ENCODE results near the gene TCF15.

Gene TCF15

DNA sequence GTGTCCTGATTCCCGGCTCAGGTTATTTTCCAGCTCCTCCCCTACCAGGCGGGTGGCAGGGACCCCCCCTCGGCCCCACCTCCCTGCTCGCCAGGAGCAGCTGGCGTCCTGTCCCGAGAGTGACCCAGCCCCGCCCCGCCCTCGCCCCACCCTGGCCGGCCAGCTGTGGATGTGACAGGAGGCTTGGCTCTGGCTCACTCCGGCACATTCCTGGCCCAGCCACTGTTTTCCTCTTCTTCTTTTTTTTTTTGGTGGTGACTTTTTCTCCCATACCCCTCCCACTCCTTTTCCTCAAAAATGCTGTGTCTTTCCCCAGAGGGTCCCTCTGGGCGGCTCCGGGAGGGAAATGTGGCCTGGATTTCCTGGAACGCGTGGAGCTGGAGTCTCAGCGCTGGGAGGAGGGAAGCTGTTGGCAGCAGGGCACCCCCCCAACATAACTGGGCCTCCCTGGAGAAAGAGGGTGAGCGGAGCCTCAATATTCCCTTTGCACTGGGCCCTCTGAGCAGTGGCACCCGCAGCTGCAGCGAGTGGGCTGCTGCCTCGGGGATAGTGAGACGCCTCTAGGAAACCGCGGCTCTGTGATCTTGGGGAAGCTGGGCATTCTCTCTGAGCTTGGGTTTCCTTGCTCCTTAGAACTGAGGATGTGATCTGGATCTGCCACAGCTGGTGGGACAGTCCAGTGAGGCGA lies 38.2 kb downstream of the TCF15 start:
- H3K4me3 ChIP-seq (replicated peaks; ENCODE audit: low read depth, low read length): no peak overlapping the region
- DNase-seq (ENCODE audit: low read depth): peak; percentile 16
- TF ChIP-seq, protein P1, sequence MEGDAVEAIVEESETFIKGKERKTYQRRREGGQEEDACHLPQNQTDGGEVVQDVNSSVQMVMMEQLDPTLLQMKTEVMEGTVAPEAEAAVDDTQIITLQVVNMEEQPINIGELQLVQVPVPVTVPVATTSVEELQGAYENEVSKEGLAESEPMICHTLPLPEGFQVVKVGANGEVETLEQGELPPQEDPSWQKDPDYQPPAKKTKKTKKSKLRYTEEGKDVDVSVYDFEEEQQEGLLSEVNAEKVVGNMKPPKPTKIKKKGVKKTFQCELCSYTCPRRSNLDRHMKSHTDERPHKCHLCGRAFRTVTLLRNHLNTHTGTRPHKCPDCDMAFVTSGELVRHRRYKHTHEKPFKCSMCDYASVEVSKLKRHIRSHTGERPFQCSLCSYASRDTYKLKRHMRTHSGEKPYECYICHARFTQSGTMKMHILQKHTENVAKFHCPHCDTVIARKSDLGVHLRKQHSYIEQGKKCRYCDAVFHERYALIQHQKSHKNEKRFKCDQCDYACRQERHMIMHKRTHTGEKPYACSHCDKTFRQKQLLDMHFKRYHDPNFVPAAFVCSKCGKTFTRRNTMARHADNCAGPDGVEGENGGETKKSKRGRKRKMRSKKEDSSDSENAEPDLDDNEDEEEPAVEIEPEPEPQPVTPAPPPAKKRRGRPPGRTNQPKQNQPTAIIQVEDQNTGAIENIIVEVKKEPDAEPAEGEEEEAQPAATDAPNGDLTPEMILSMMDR (IDR thresholded peaks at IDR 0.05; ENCODE audit: low read length, missing control alignments): no peak

DNA sequence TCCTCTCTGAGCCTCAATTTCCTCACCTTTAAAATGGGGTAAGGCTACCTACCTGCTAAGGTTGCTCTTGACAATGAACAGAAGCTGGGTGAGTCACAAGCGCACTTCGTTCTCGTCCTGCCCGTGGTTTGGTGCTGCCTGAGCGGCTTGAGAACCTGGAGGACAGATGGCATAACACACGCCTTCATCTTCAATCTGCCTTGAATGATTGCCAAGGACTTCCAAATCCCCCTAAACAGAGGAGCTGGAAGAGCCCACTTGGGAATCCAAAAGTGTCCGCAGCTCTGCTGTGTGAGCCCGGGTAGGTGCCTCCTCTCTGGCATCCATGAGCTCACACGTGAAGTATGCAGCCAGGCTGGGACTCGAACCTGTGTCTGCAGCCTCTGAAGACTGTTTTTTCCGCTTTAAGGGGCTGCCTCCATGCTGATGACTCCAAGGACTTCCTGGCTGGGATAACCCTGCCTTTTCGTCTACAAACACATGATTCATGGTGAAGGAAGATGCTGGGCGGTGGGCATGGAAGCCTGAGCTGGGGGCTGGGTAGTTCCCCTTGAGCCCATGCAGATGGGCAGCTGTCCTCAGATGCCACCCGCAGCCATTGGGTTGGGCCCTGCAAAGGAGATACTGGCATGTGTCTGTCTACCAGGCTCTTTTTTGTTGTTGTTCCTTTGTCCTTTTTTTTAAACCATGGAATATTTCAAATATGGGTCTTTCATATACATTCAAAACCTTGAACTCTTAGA lies 41.3 kb downstream of the TCF15 start:
- H3K4me3 ChIP-seq (replicated peaks; ENCODE audit: low read depth, low read length): no peak overlapping the region
- DNase-seq (ENCODE audit: low read depth): no peak
- TF ChIP-seq, protein P1 (IDR thresholded peaks at IDR 0.05; ENCODE audit: low read length, missing control alignments): no peak

DNA sequence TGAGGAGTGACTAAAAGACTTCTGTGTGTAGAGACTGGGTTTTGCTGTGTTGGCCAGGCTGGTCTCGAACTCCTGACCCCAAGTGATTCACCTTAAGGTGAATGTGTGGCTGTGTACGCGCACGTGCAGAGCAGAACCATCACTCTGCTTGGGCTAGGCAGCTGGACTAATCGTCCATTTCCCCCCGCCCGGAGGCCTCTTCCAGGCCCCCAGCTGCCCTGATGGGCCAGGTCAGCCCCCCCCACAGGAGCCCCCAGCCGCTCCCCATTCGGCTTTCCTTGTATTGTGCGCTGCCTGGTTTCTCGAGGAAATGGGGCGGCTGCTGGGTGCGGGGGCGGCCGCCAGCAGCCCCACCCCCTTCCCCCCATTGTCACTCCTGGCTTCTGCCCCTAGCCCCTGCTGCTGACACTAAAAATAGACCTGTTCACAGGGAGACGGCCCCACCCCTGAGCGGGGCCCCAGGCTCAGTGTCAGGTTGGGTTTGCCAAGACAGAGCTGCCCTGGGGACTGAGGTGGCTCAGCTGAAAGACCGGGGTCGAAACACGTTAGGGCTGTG lies 41.9 kb downstream of the TCF15 start:
- no peak for DNase-seq (ENCODE audit: low read depth)
- TF ChIP-seq, protein P1 (IDR thresholded peaks at IDR 0.05; ENCODE audit: low read length, missing control alignments): no peak
- H3K4me3 ChIP-seq (replicated peaks; ENCODE audit: low read depth, low read length): no peak overlapping the region

DNA sequence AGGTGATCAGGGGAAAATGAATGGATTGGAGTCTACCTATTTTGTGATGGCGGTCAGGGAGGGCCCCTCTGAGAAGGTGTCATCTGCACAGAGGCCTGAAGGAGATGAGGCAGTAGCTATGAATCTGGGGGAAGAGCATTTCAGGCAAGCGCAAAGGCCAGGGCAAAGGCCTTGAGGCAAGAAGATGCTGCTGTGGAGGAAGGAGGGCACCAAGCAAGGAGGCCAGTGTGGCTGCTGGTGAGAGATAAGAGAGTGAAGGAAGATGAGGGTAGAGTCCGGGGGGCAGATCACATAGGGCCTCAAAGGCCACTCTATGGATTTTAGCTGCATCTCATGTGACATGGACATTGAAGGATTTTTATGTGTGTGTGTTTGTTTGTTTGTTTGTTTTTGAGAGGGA lies 45.9 kb downstream of the TCF15 start:
- TF ChIP-seq, protein P1 (IDR thresholded peaks at IDR 0.05; ENCODE audit: low read length, missing control alignments): no peak
- no peak overlapping the region for H3K4me3 ChIP-seq (replicated peaks; ENCODE audit: low read depth, low read length)
- no peak for DNase-seq (ENCODE audit: low read depth)

DNA sequence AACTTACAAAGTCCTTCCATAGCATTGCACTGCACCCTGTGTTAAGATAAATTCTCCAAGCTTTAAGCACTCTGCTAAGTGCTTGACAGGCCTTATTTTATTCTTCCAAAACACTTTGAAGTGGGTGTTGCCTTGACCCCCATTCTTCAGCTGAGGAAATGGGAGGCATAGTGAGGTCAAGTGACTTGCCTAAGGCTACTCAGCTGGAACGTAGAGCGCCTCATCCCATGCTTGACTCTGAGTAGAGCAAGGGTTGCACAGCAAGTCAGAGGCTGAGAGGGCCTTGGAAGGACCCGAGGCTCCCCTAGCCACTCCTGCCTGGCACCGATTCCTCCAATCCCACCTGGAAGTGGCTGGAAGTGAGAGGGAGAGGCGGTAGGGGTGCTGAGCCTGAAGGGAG lies 46.9 kb downstream of the TCF15 start:
- H3K4me3 ChIP-seq (replicated peaks; ENCODE audit: low read depth, low read length): no peak overlapping the region
- no peak for DNase-seq (ENCODE audit: low read depth)
- TF ChIP-seq, protein P1 (IDR thresholded peaks at IDR 0.05; ENCODE audit: low read length, missing control alignments): no peak

DNA sequence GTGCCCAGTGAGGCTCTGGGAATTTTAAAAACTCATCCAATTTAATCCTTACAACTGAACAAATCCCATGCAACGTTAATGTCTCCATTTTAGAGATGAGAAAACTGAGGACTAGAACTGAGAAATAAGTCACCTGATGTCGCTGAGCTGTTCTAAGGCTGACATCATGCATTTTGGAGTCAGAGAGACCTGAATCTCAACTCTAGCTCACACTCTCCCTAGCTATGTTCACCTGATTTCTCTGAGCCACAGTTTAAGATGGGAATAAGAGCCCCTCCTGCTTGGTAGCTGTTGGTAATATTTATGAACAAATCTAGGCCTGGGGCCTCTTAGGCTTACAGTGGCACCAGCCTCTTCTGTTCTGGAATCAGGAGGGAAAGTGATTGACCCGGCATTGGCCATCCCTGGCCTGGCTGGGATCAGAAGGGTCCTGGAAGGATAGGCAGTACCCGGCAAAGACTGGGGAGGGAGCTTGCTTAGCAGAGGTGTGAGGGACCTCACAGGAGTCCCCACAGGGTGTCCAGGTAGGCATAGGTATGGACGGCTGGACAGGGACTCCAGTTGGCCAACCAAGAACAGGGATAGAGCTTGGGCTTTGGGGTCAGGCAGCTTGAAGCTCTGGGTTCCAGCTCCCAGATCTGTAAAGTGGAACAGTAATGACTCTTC lies 47.7 kb downstream of the TCF15 start:
- no peak overlapping the region for H3K4me3 ChIP-seq (replicated peaks; ENCODE audit: low read depth, low read length)
- DNase-seq (ENCODE audit: low read depth): no peak

More for the DNA sequence above, 47.7 kb downstream of the TCF15 start:
- TF ChIP-seq, protein P1 (IDR thresholded peaks at IDR 0.05; ENCODE audit: low read length, missing control alignments): no peak

Data from fibroblast of pulmonary artery (primary cell).